ENCODE measurements around the gene NAV1. TPM values are rescaled to one million over a fixed set of nuclear protein-coding genes. Genes with fewer than 3 reads are reported as not detected.
A peak's percentile ranks its signal among the peaks of the same experiment; 100 is the strongest.

NAV1 gene
- polyA plus RNA-seq, 4 donors, result 0.67 to 6.4 (median 3.4) TPM

GRCh38 chr1:201552941-201553351 lies 14.0 kb downstream of the NAV1 start:
- Histone ChIP-seq H3K27me3 (ENCODE audit: control insufficient read depth in 3 of 3, insufficient read depth in 3 of 3, low read length in 3 of 3) (peaks cover 0 to 2% (median 0%) of the 10 kb centered on the region in 3 donors), H3K4me1 (ENCODE audit: control insufficient read depth in 3 of 3, insufficient read depth in 2 of 3, low read depth in 1 of 3, low read length in 2 of 3) (no peaks in the 10 kb centered on the region), H3K27ac (ENCODE audit: low read depth in 1 of 3, low read length in 2 of 3) (peak overlapping the region in 1 of 3 donors; percentile 55), H3K36me3 (ENCODE audit: control insufficient read depth in 3 of 3, insufficient read depth in 2 of 3, low read depth in 1 of 3, low read length in 3 of 3) (no peaks in the 10 kb centered on the region), H3K9me3 (ENCODE audit: control insufficient read depth in 2 of 2, insufficient read depth in 1 of 2, low read depth in 1 of 2, low read length in 1 of 2) (no peaks in the 10 kb centered on the region), H3K4me3 (ENCODE audit: low read depth in 1 of 3, low read length in 3 of 3) (no peak overlapping the region)
- no peak for FAIRE-seq
- DNase-seq, result no peak
- WGBS, 3 donors, result 71 to 79% (median 73%) methylated on average over 5 of the region's 5 CpGs

GRCh38 chr1:201553496-201554189 lies 14.7 kb downstream of the NAV1 start:
- 65 to 88% (median 75%) methylated on average over 8 of the region's 8 CpGs for WGBS, 3 donors
- DNase-seq (no peak), FAIRE-seq (no peak)
- Histone ChIP-seq H3K27me3 (ENCODE audit: control insufficient read depth in 3 of 3, insufficient read depth in 3 of 3, low read length in 3 of 3) (no peaks in the 10 kb centered on the region), H3K27ac (ENCODE audit: low read depth in 1 of 3, low read length in 2 of 3) (peak overlapping the region in 1 of 3 donors; percentile 55), H3K4me1 (ENCODE audit: control insufficient read depth in 3 of 3, insufficient read depth in 2 of 3, low read depth in 1 of 3, low read length in 2 of 3) (no peaks in the 10 kb centered on the region), H3K9me3 (ENCODE audit: control insufficient read depth in 2 of 2, insufficient read depth in 1 of 2, low read depth in 1 of 2, low read length in 1 of 2) (no peaks in the 10 kb centered on the region), H3K36me3 (ENCODE audit: control insufficient read depth in 3 of 3, insufficient read depth in 2 of 3, low read depth in 1 of 3, low read length in 3 of 3) (no peaks in the 10 kb centered on the region), H3K4me3 (ENCODE audit: low read depth in 1 of 3, low read length in 3 of 3) (no peak overlapping the region)

- DNase-seq (no peak), FAIRE-seq (no peak)
- no peak overlapping the region for H3K4me3 ChIP-seq (ENCODE audit: low read depth in 1 of 3, low read length in 3 of 3)
- no peaks in the 10 kb centered on the region for H3K27me3 ChIP-seq (ENCODE audit: control insufficient read depth in 3 of 3, insufficient read depth in 3 of 3, low read length in 3 of 3)
- WGBS, 3 donors, result 59 to 77% (median 66%) methylated on average over 10 of the region's 10 CpGs
- H3K4me1 ChIP-seq (ENCODE audit: control insufficient read depth in 3 of 3, insufficient read depth in 2 of 3, low read depth in 1 of 3, low read length in 2 of 3), result no peaks in the 10 kb centered on the region
- no peaks in the 10 kb centered on the region for H3K36me3 ChIP-seq (ENCODE audit: control insufficient read depth in 3 of 3, insufficient read depth in 2 of 3, low read depth in 1 of 3, low read length in 3 of 3)
- no peaks in the 10 kb centered on the region for H3K9me3 ChIP-seq (ENCODE audit: control insufficient read depth in 2 of 2, insufficient read depth in 1 of 2, low read depth in 1 of 2, low read length in 1 of 2)
- H3K27ac ChIP-seq (ENCODE audit: low read depth in 1 of 3, low read length in 2 of 3), result peak overlapping the region in 1 of 3 donors; percentile 55
Measured at GRCh38 chr1:201554190-201554600, 15.3 kb downstream of the NAV1 start.

- Histone ChIP-seq H3K4me3 (ENCODE audit: low read depth in 1 of 3, low read length in 3 of 3) (no peak overlapping the region), H3K27me3 (ENCODE audit: control insufficient read depth in 3 of 3, insufficient read depth in 3 of 3, low read length in 3 of 3) (no peaks in the 10 kb centered on the region), H3K27ac (ENCODE audit: low read depth in 1 of 3, low read length in 2 of 3) (peak overlapping the region in 1 of 3 donors; percentile 32), H3K9me3 (ENCODE audit: control insufficient read depth in 2 of 2, insufficient read depth in 1 of 2, low read depth in 1 of 2, low read length in 1 of 2) (no peaks in the 10 kb centered on the region), H3K4me1 (ENCODE audit: control insufficient read depth in 3 of 3, insufficient read depth in 2 of 3, low read depth in 1 of 3, low read length in 2 of 3) (no peaks in the 10 kb centered on the region), H3K36me3 (ENCODE audit: control insufficient read depth in 3 of 3, insufficient read depth in 2 of 3, low read depth in 1 of 3, low read length in 3 of 3) (no peaks in the 10 kb centered on the region)
- DNase-seq (no peak), FAIRE-seq (no peak)
- 79 to 87% (median 82%) methylated on average over 7 of the region's 7 CpGs for WGBS, 3 donors
Measured at GRCh38 chr1:201554789-201555592, 16.1 kb downstream of the NAV1 start.

GRCh38 chr1:201555593-201555945 lies 16.6 kb downstream of the NAV1 start:
- Histone ChIP-seq H3K4me3 (ENCODE audit: low read depth in 1 of 3, low read length in 3 of 3) (no peak overlapping the region), H3K36me3 (ENCODE audit: control insufficient read depth in 3 of 3, insufficient read depth in 2 of 3, low read depth in 1 of 3, low read length in 3 of 3) (no peaks in the 10 kb centered on the region), H3K27ac (ENCODE audit: low read depth in 1 of 3, low read length in 2 of 3) (peak overlapping the region in 1 of 3 donors; percentile 21), H3K9me3 (ENCODE audit: control insufficient read depth in 2 of 2, insufficient read depth in 1 of 2, low read depth in 1 of 2, low read length in 1 of 2) (no peaks in the 10 kb centered on the region), H3K27me3 (ENCODE audit: control insufficient read depth in 3 of 3, insufficient read depth in 3 of 3, low read length in 3 of 3) (no peaks in the 10 kb centered on the region), H3K4me1 (ENCODE audit: control insufficient read depth in 3 of 3, insufficient read depth in 2 of 3, low read depth in 1 of 3, low read length in 2 of 3) (no peaks in the 10 kb centered on the region)
- 67 to 71% (median 69%) methylated on average over 9 of the region's 9 CpGs for WGBS, 3 donors
- DNase-seq (no peak), FAIRE-seq (no peak)

- Histone ChIP-seq H3K27ac (ENCODE audit: low read depth in 1 of 3, low read length in 2 of 3) (peak overlapping the region in 1 of 3 donors; percentile 5), H3K4me1 (ENCODE audit: control insufficient read depth in 3 of 3, insufficient read depth in 2 of 3, low read depth in 1 of 3, low read length in 2 of 3) (no peaks in the 10 kb centered on the region), H3K9me3 (ENCODE audit: control insufficient read depth in 2 of 2, insufficient read depth in 1 of 2, low read depth in 1 of 2, low read length in 1 of 2) (no peaks in the 10 kb centered on the region), H3K27me3 (ENCODE audit: control insufficient read depth in 3 of 3, insufficient read depth in 3 of 3, low read length in 3 of 3) (no peaks in the 10 kb centered on the region), H3K4me3 (ENCODE audit: low read depth in 1 of 3, low read length in 3 of 3) (no peak overlapping the region), H3K36me3 (ENCODE audit: control insufficient read depth in 3 of 3, insufficient read depth in 2 of 3, low read depth in 1 of 3, low read length in 3 of 3) (no peaks in the 10 kb centered on the region)
- WGBS, 3 donors, result 65 to 71% (median 66%) methylated on average over 5 of the region's 5 CpGs
- no peak for FAIRE-seq
- DNase-seq, result no peak
Measured at GRCh38 chr1:201556841-201557571, 18.1 kb downstream of the NAV1 start.

GRCh38 chr1:201557572-201557958 lies 18.6 kb downstream of the NAV1 start:
- 55 to 70% (median 65%) methylated on average over 7 of the region's 7 CpGs for WGBS, 3 donors
- H3K27me3 ChIP-seq (ENCODE audit: control insufficient read depth in 3 of 3, insufficient read depth in 3 of 3, low read length in 3 of 3), result no peaks in the 10 kb centered on the region
- no peak for FAIRE-seq
- no peak overlapping the region for H3K4me3 ChIP-seq (ENCODE audit: low read depth in 1 of 3, low read length in 3 of 3)
- no peaks in the 10 kb centered on the region for H3K9me3 ChIP-seq (ENCODE audit: control insufficient read depth in 2 of 2, insufficient read depth in 1 of 2, low read depth in 1 of 2, low read length in 1 of 2)
- H3K36me3 ChIP-seq (ENCODE audit: control insufficient read depth in 3 of 3, insufficient read depth in 2 of 3, low read depth in 1 of 3, low read length in 3 of 3), result no peaks in the 10 kb centered on the region
- no peaks in the 10 kb centered on the region for H3K4me1 ChIP-seq (ENCODE audit: control insufficient read depth in 3 of 3, insufficient read depth in 2 of 3, low read depth in 1 of 3, low read length in 2 of 3)
- DNase-seq, result no peak
- H3K27ac ChIP-seq (ENCODE audit: low read depth in 1 of 3, low read length in 2 of 3), result peak overlapping the region in 1 of 3 donors; percentile 5

GRCh38 chr1:201559679-201560162 lies 20.8 kb downstream of the NAV1 start:
- Histone ChIP-seq H3K9me3 (ENCODE audit: control insufficient read depth in 2 of 2, insufficient read depth in 1 of 2, low read depth in 1 of 2, low read length in 1 of 2) (no peaks in the 10 kb centered on the region), H3K36me3 (ENCODE audit: control insufficient read depth in 3 of 3, insufficient read depth in 2 of 3, low read depth in 1 of 3, low read length in 3 of 3) (no peaks in the 10 kb centered on the region), H3K4me1 (ENCODE audit: control insufficient read depth in 3 of 3, insufficient read depth in 2 of 3, low read depth in 1 of 3, low read length in 2 of 3) (no peaks in the 10 kb centered on the region), H3K27ac (ENCODE audit: low read depth in 1 of 3, low read length in 2 of 3) (no peak overlapping the region), H3K27me3 (ENCODE audit: control insufficient read depth in 3 of 3, insufficient read depth in 3 of 3, low read length in 3 of 3) (no peaks in the 10 kb centered on the region), H3K4me3 (ENCODE audit: low read depth in 1 of 3, low read length in 3 of 3) (no peak overlapping the region)
- 12 to 15% (median 14%) methylated on average over 13 of the region's 13 CpGs for WGBS, 3 donors
- peak; percentile 74 to 84 for DNase-seq
- FAIRE-seq, result no peak
